ENCODE measurements around the gene ROBO1.

ROBO1 gene

DNA sequence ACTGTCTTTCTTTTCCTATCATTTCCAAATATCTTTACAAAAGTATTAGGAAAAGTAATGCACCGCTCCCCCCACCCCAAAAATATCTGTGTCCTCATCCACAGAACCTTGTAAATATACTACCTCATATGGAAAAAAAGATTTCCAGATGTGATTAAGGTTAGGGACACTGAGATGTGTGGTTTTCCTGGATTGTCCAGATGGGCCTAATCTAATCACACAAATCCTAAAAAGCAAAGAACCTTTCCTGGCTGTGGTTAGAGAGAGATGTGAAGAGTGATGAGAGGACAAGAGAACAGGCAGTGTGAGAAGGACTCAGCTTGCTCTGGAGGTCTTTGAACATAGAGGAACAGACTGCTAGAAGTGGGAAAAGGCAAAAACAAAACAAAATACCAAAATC lies 77.7 kb downstream of the ROBO1 start:
- H3K4me3 ChIP-seq (ENCODE audit: low read depth, low read length), result no peak overlapping the region
- DNase-seq (ENCODE audit: low read depth), result no peak
- TF ChIP-seq, protein P1, sequence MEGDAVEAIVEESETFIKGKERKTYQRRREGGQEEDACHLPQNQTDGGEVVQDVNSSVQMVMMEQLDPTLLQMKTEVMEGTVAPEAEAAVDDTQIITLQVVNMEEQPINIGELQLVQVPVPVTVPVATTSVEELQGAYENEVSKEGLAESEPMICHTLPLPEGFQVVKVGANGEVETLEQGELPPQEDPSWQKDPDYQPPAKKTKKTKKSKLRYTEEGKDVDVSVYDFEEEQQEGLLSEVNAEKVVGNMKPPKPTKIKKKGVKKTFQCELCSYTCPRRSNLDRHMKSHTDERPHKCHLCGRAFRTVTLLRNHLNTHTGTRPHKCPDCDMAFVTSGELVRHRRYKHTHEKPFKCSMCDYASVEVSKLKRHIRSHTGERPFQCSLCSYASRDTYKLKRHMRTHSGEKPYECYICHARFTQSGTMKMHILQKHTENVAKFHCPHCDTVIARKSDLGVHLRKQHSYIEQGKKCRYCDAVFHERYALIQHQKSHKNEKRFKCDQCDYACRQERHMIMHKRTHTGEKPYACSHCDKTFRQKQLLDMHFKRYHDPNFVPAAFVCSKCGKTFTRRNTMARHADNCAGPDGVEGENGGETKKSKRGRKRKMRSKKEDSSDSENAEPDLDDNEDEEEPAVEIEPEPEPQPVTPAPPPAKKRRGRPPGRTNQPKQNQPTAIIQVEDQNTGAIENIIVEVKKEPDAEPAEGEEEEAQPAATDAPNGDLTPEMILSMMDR (conservative IDR thresholded peaks at IDR 0.05; ENCODE audit: low read depth, low read length), result no peak

DNA sequence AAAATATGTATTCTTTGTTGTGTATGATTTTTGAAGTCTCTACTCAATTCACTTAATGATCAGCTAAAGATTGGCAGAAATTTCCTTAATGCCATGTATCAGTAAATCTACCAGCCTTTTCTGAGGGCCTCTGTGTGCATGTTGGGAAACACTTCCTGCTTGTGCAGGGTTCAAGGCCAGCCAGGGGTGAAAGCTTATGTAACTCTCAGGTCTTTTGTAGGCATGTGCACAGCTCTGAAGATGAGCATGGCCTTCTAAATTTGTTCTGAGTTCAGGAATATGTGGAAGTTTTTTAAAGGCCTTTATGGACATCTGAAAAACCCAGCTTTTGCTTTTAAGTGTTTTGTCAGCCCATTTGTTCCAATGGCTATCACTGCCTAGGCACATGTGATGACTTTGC lies 82.7 kb downstream of the ROBO1 start:
- H3K4me3 ChIP-seq (ENCODE audit: low read depth, low read length), result no peak overlapping the region
- TF ChIP-seq, protein P1 (conservative IDR thresholded peaks at IDR 0.05; ENCODE audit: low read depth, low read length), result no peak
- no peak for DNase-seq (ENCODE audit: low read depth)

DNA sequence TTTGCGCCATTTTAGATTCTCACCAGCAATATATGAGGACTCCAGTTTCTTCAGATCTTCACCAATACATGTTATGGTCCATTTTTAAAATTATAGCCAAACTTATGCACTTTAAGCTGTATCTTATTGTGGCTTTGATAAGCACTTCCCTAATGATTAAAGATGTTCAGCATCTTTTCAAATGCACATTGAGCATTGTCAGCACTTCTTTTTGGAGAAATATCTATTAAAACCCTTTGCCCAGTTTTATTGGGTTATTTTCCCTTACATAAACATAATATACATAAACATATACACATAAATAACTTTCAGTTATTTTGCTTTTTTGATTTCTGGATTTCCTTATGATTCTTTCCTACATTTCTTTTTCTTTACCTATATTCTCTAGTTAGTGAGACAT lies 83.8 kb downstream of the ROBO1 start:
- TF ChIP-seq, protein P1 (conservative IDR thresholded peaks at IDR 0.05; ENCODE audit: low read depth, low read length), result no peak

DNA sequence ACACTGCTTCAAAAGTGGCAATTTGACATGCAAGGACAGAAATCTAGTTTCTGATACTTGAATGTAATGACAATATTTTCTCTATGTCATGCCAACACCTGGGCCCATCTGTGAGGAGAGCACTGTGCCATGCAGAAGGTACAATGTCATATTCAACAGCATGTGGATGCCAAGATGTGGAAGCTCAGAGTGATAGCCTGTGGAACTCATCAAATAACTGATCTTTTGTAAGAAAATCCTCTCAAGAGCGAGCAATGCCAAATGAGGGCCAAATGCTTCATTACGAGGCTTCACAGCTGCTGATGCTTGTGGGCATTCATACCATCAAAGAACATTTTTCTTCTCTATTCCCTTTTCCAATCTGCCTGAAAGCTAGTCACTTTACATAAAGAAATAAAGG lies 95.1 kb downstream of the ROBO1 start:
- no peak overlapping the region for H3K4me3 ChIP-seq (ENCODE audit: low read depth, low read length)
- TF ChIP-seq, protein P1 (conservative IDR thresholded peaks at IDR 0.05; ENCODE audit: low read depth, low read length), result no peak
- no peak for DNase-seq (ENCODE audit: low read depth)

More for the DNA sequence above, 83.8 kb downstream of the ROBO1 start:
- no peak overlapping the region for H3K4me3 ChIP-seq (ENCODE audit: low read depth, low read length)
- no peak for DNase-seq (ENCODE audit: low read depth)

DNA sequence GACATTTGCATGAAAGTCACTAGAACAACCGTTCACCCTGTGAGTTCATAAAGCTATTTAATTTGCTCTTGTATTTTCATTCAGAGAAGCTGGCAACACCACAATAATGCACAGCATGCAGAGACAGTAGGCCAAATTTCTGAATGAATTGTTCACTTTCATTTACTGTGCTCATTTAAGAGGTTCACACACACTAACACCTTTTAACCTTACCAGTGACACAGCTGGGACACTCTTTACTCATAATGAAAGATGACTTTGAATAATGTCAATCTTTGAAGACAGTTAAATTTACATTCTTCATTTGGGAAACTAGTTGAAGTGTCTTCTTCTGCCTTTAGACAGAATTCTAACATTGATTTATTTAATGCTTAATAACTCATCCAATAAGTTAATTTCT lies 95.7 kb downstream of the ROBO1 start:
- TF ChIP-seq, protein P1 (conservative IDR thresholded peaks at IDR 0.05; ENCODE audit: low read depth, low read length), result no peak
- no peak for DNase-seq (ENCODE audit: low read depth)

DNA sequence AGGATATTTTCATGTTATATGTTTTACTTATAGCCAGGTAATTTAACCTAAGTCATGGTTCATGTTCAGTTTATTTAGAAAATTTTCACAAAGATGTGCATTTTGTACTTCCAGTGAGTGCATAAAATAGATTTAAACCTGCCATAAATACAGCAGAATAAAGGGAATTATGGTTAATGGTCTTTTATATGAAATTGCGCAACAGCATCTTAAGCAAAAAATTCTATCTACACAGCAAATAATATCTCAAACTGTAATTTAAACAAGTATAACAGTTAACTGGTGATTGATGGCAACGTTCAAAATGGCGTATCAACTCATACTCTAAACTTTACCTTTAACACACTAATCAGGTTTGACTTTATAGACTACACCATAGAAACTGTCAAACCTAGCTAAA lies 97.6 kb downstream of the ROBO1 start:
- TF ChIP-seq, protein P1 (conservative IDR thresholded peaks at IDR 0.05; ENCODE audit: low read depth, low read length), result no peak
- no peak overlapping the region for H3K4me3 ChIP-seq (ENCODE audit: low read depth, low read length)
- no peak for DNase-seq (ENCODE audit: low read depth)

More for the DNA sequence above, 95.7 kb downstream of the ROBO1 start:
- no peak overlapping the region for H3K4me3 ChIP-seq (ENCODE audit: low read depth, low read length)

DNA sequence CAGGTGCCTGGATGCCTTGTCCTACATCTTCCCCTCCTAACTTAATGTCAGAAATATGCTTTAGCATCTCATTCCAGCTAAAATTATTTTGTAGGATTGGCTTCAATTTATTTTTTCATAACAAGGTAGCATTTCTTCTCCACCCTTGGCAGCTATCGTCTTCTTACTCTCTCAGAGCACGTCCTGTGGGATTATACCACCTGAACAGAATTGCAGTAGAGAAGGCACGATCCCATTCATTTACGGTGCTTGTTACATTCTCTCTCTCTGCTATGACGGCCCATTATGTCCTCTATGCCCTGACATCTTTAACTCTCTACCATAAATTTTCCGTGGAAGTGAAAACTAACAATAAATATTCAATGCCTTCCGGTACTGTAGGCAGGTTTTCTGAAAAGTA lies 103.3 kb downstream of the ROBO1 start:
- no peak for DNase-seq (ENCODE audit: low read depth)
- H3K4me3 ChIP-seq (ENCODE audit: low read depth, low read length), result no peak overlapping the region
- TF ChIP-seq, protein P1 (conservative IDR thresholded peaks at IDR 0.05; ENCODE audit: low read depth, low read length), result no peak
